Measurements from ENCODE around the gene HSPA12A.

Gene HSPA12A

GRCh38 chr10:116769791-116770190, 27.4 kb upstream of the HSPA12A start:
- DNase-seq (ENCODE audit: extremely low read depth, low read depth), result no peak
- TF ChIP-seq CTCF (IDR thresholded peaks at IDR 0.05; ENCODE audit: low read depth, low read length), result no peak

- TF ChIP-seq CTCF (IDR thresholded peaks at IDR 0.05; ENCODE audit: low read depth, low read length), result no peak
- DNase-seq (ENCODE audit: extremely low read depth, low read depth), result no peak
These were observed 27.0 kb upstream of the HSPA12A start for GRCh38 chr10:116769368-116769767.

GRCh38 chr10:116768786-116769185, 26.4 kb upstream of the HSPA12A start:
- no peak for DNase-seq (ENCODE audit: extremely low read depth, low read depth)
- no peak for TF ChIP-seq CTCF (IDR thresholded peaks at IDR 0.05; ENCODE audit: low read depth, low read length)

- no peak for DNase-seq (ENCODE audit: extremely low read depth, low read depth)
- TF ChIP-seq CTCF (IDR thresholded peaks at IDR 0.05; ENCODE audit: low read depth, low read length), result no peak
These were observed 24.7 kb upstream of the HSPA12A start for GRCh38 chr10:116766837-116767634.

- TF ChIP-seq CTCF (IDR thresholded peaks at IDR 0.05; ENCODE audit: low read depth, low read length), result no peak
- DNase-seq (ENCODE audit: extremely low read depth, low read depth), result no peak
These were observed 24.0 kb upstream of the HSPA12A start for GRCh38 chr10:116766241-116766827.

- no peak for DNase-seq (ENCODE audit: extremely low read depth, low read depth)
These were observed 23.3 kb upstream of the HSPA12A start for GRCh38 chr10:116765648-116766081.

More at GRCh38 chr10:116765648-116766081, 23.3 kb upstream of the HSPA12A start:
- TF ChIP-seq CTCF (IDR thresholded peaks at IDR 0.05; ENCODE audit: low read depth, low read length), result peak; percentile 5

Data from AG09319 (cell line).